Measurements from ENCODE around the gene TARM1.

The TARM1 gene

DNA sequence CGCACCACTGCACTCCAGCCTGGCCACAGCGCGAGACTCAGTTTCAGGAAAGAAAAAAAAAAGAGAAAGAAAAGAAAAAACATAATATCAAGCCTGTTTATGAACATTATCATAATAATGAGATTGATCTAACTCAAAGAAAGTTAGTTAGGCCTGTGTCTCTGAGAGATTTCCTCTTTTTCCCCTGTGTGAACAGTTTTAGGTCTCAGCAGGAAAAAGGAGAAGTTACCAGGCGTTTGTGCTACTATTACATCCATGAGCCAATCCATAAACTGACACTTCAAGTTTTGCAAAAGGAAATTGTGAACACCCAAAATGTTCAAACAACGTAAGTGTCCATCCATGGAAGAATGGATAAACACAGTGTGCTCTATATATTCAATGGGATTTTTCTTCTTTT is 3.8 kb downstream of the TARM1 start:
- Histone ChIP-seq H3K4me1 (ENCODE audit: insufficient read depth, insufficient read length) (no peaks in the 10 kb centered on the region), H3K9me3 (ENCODE audit: insufficient read depth, low read length) (peaks cover 9% of the 10 kb centered on the region; the same call in 1 of the 2 replicates), H3K36me3 (ENCODE audit: insufficient read depth, insufficient read length, low read length) (no peaks in the 10 kb centered on the region), H3K27me3 (ENCODE audit: insufficient read depth, insufficient read length) (no peaks in the 10 kb centered on the region), H3K4me3 (ENCODE audit: insufficient read length, low read depth) (no peak overlapping the region), H3K9ac (ENCODE audit: insufficient read length, low read depth) (no peak overlapping the region)
- TF ChIP-seq SUZ12 (IDR thresholded peaks at IDR 0.05; ENCODE audit: extremely low read depth, insufficient read depth, insufficient read length) (no peak), YY1 (IDR thresholded peaks at IDR 0.05; ENCODE audit: insufficient read depth, insufficient read length) (no peak), ZNF274 (IDR thresholded peaks at IDR 0.05; ENCODE audit: low read depth, low read length) (no peak)
- DNase-seq (ENCODE audit: low read depth, low spot score): no peak

DNA sequence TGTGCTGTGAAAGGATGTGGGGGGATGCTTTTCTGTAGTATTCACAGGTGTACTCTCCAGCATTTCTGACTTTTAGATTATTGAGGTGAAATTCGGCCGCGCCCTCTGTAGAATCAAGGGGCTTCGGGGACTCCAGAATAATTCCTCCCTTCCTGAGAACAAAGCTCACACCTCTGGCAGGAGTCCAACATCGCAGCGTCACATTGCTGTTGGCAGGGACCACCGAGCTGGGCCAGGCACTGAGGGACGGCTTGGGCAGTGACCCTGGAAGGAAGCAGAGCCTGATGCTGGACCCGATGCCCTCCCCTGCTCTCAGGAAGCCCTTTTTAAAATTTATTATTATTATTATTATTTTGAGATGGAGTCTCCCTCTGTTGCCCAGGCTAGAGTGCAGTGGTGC is 6.3 kb downstream of the TARM1 start:
- no peak for TF ChIP-seq SUZ12 (IDR thresholded peaks at IDR 0.05; ENCODE audit: extremely low read depth, insufficient read depth, insufficient read length)
- no peak for TF ChIP-seq YY1 (IDR thresholded peaks at IDR 0.05; ENCODE audit: insufficient read depth, insufficient read length)
- DNase-seq (ENCODE audit: low read depth, low spot score): no peak
- no peaks in the 10 kb centered on the region for H3K36me3 ChIP-seq (ENCODE audit: insufficient read depth, insufficient read length, low read length)
- H3K4me1 ChIP-seq (ENCODE audit: insufficient read depth, insufficient read length): no peaks in the 10 kb centered on the region
- H3K4me3 ChIP-seq (ENCODE audit: insufficient read length, low read depth): no peak overlapping the region
- H3K27me3 ChIP-seq (ENCODE audit: insufficient read depth, insufficient read length): no peaks in the 10 kb centered on the region
- H3K9ac ChIP-seq (ENCODE audit: insufficient read length, low read depth): no peak overlapping the region
- H3K9me3 ChIP-seq (ENCODE audit: insufficient read depth, low read length): no peaks in the 10 kb centered on the region

DNA sequence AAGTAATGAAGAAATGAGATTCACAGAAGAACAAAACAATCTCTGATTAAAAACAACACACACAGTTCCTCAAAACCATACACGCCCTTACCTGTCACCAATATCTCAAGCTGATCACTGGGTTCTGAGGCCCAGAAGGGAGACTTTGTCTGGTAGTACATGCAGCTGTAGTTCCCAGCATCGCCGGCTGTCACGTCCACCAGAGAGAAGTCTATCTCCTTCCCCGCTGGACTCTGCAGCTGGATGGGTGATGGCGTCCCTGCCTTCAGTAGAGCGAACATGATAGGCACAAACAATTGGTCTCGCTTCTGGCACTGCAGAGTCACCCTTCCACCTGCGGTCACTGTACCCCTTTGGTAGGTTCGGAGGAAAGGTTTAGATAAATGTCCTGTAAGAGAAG is 7.3 kb downstream of the TARM1 start:
- no peaks in the 10 kb centered on the region for H3K27me3 ChIP-seq (ENCODE audit: insufficient read depth, insufficient read length)
- DNase-seq (ENCODE audit: low read depth, low spot score): no peak
- TF ChIP-seq SUZ12 (IDR thresholded peaks at IDR 0.05; ENCODE audit: extremely low read depth, insufficient read depth, insufficient read length): no peak
- H3K4me3 ChIP-seq (ENCODE audit: insufficient read length, low read depth): no peak overlapping the region
- H3K9me3 ChIP-seq (ENCODE audit: insufficient read depth, low read length): no peaks in the 10 kb centered on the region
- H3K9ac ChIP-seq (ENCODE audit: insufficient read length, low read depth): no peak overlapping the region
- no peaks in the 10 kb centered on the region for H3K4me1 ChIP-seq (ENCODE audit: insufficient read depth, insufficient read length)
- no peaks in the 10 kb centered on the region for H3K36me3 ChIP-seq (ENCODE audit: insufficient read depth, insufficient read length, low read length)

DNA sequence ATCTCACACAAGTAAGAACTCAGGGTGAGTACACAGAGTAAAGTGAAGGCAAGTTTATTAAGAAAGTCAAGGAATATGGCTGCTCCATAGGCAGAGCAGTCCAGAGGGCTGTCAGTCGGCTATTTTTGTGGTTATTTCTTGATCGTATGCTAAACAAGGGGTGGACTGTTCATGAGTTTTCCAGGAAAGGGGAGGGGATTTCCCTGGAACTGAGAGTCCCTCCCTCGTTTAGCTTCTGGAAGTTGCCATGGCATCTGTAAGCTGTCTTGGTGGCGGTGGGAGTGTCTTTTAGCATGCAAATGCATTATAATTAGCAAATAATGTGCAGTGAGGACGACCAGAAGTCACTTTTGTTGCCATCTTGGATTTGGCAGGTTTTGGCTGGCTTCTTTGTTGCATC is 11.7 kb downstream of the TARM1 start:
- Histone ChIP-seq H3K4me1 (ENCODE audit: insufficient read depth, insufficient read length) (no peaks in the 10 kb centered on the region), H3K9me3 (ENCODE audit: insufficient read depth, low read length) (no peaks in the 10 kb centered on the region), H3K9ac (ENCODE audit: insufficient read length, low read depth) (no peak overlapping the region), H3K36me3 (ENCODE audit: insufficient read depth, insufficient read length, low read length) (no peaks in the 10 kb centered on the region), H3K4me3 (ENCODE audit: insufficient read length, low read depth) (no peak overlapping the region), H3K27me3 (ENCODE audit: insufficient read depth, insufficient read length) (no peaks in the 10 kb centered on the region)
- TF ChIP-seq SUZ12 (IDR thresholded peaks at IDR 0.05; ENCODE audit: extremely low read depth, insufficient read depth, insufficient read length) (no peak), ZNF274 (IDR thresholded peaks at IDR 0.05; ENCODE audit: low read depth, low read length) (no peak), YY1 (IDR thresholded peaks at IDR 0.05; ENCODE audit: insufficient read depth, insufficient read length) (no peak)
- no peak for DNase-seq (ENCODE audit: low read depth, low spot score)

DNA sequence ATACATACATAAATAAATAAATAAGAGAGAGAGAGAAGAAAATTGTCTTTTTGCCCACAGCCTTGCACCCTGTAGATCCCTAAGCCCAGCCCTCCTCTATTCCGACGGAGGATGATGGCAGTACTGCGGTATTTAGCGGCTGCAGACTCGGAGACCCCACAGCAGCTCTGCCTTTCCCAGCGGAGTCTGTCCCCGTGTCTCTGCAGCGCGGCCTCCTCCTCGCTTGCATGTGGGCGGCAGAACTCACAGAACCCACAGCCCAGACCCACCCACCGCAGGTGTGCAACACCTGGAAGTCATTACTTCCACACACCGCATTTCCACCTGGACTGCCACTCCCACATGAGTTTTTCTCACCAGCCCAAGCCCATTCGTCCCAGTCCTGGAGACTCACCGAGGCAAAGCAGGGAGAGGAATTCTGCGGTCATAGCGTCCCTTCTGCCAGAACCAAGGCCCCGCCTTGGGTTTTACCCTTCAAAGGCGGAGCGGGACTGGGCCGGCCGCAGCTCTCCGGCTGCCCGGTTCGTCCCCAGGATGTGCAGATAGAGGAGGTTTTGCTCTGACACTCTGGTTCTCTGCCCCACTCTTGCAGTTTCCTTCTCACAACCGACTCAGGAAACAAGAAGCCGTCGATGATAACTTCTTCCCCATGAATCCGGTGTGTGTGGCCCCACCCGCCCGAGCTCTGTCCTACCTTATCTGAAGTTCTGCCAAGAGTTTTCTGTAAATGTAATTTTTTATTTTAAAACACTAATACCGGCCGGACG is 17.6 kb downstream of the TARM1 start, which contains the start of gene VSTM1:
VSTM1 (minus strand) TSS at position 548 of the 767 bp plus-strand sequence; CDS start at position 428, 120 bp downstream.
- Histone ChIP-seq H3K9me3 (ENCODE audit: insufficient read depth, low read length) (no peaks in the 10 kb centered on the region), H3K27me3 (ENCODE audit: insufficient read depth, insufficient read length) (no peaks in the 10 kb centered on the region), H3K4me3 (ENCODE audit: insufficient read length, low read depth) (no peak within 1 kb of the TSS), H3K36me3 (ENCODE audit: insufficient read depth, insufficient read length, low read length) (no peaks in the 10 kb centered on the region), H3K4me1 (ENCODE audit: insufficient read depth, insufficient read length) (peaks cover 2% of the 10 kb centered on the region), H3K9ac (ENCODE audit: insufficient read length, low read depth) (no peak within 1 kb of the TSS)
- no peak for TF ChIP-seq ZNF274 (IDR thresholded peaks at IDR 0.05; ENCODE audit: low read depth, low read length)
- no peak for TF ChIP-seq SUZ12 (IDR thresholded peaks at IDR 0.05; ENCODE audit: extremely low read depth, insufficient read depth, insufficient read length)
- TF ChIP-seq YY1 (IDR thresholded peaks at IDR 0.05; ENCODE audit: insufficient read depth, insufficient read length): no peak
- no peak for DNase-seq (ENCODE audit: low read depth, low spot score)

DNA sequence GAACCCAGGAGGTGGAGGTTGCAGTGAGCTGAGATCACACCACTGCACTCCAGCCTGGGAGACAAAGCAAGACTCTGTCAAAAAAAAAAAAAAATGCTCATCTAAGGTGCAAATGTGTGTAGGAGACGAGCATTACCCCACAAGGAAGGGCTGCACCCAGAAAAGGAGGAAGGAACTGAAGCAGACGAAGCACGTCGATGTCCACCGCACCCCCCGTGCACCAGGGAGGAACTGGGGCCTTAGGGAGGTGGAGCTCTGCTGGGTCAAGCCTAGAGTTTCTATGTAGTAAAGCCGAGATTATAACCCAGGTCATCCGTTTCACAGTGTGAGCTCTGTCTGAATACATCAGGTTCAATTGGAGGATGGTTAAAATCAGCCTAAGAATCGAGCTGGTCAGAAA is 18.5 kb downstream of the TARM1 start:
- TF ChIP-seq ZNF274 (IDR thresholded peaks at IDR 0.05; ENCODE audit: low read depth, low read length): no peak
- TF ChIP-seq SUZ12 (IDR thresholded peaks at IDR 0.05; ENCODE audit: extremely low read depth, insufficient read depth, insufficient read length): no peak
- TF ChIP-seq YY1 (IDR thresholded peaks at IDR 0.05; ENCODE audit: insufficient read depth, insufficient read length): no peak
- DNase-seq (ENCODE audit: low read depth, low spot score): no peak
- Histone ChIP-seq H3K4me3 (ENCODE audit: insufficient read length, low read depth) (no peak overlapping the region), H3K36me3 (ENCODE audit: insufficient read depth, insufficient read length, low read length) (no peaks in the 10 kb centered on the region), H3K9ac (ENCODE audit: insufficient read length, low read depth) (no peak overlapping the region), H3K4me1 (ENCODE audit: insufficient read depth, insufficient read length) (peaks cover 2% of the 10 kb centered on the region), H3K27me3 (ENCODE audit: insufficient read depth, insufficient read length) (no peaks in the 10 kb centered on the region), H3K9me3 (ENCODE audit: insufficient read depth, low read length) (no peaks in the 10 kb centered on the region)

DNA sequence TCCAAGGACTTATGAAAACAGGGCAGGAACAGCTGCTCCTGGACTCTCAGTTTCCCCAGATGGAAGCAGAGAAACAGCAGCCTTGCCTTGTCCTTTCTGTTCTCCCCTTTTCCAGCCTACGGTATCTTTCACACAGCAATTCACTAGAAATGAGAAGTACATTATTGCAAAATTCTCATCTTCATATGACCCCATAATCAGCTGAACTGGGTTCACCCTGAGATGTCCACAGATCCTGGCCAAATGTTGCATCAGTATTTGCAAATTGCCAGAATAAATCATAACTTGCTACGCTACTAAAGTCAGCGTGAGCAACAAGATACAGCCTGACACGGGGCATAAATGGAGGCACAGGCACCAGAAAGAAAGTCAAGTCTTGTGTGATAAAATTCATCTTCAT is 33.5 kb downstream of the TARM1 start:
- no peaks in the 10 kb centered on the region for H3K36me3 ChIP-seq (ENCODE audit: insufficient read depth, insufficient read length, low read length)
- no peak overlapping the region for H3K9ac ChIP-seq (ENCODE audit: insufficient read length, low read depth)
- DNase-seq (ENCODE audit: low read depth, low spot score): no peak
- no peak overlapping the region for H3K4me3 ChIP-seq (ENCODE audit: insufficient read length, low read depth)
- H3K4me1 ChIP-seq (ENCODE audit: insufficient read depth, insufficient read length): no peaks in the 10 kb centered on the region
- TF ChIP-seq YY1 (IDR thresholded peaks at IDR 0.05; ENCODE audit: insufficient read depth, insufficient read length) (no peak), ZNF274 (IDR thresholded peaks at IDR 0.05; ENCODE audit: low read depth, low read length) (no peak), SUZ12 (IDR thresholded peaks at IDR 0.05; ENCODE audit: extremely low read depth, insufficient read depth, insufficient read length) (no peak)
- no peaks in the 10 kb centered on the region for H3K9me3 ChIP-seq (ENCODE audit: insufficient read depth, low read length)
- H3K27me3 ChIP-seq (ENCODE audit: insufficient read depth, insufficient read length): no peaks in the 10 kb centered on the region

Data from NT2/D1 (cell line).